ENCODE results near the gene TOMM6.

Gene TOMM6

GRCh38 chr6:41826343-41827022, 39.0 kb downstream of the TOMM6 start:
- DNase-seq = no peak

GRCh38 chr6:41832263-41832662, 44.8 kb downstream of the TOMM6 start:
- no peak for DNase-seq

DNA sequence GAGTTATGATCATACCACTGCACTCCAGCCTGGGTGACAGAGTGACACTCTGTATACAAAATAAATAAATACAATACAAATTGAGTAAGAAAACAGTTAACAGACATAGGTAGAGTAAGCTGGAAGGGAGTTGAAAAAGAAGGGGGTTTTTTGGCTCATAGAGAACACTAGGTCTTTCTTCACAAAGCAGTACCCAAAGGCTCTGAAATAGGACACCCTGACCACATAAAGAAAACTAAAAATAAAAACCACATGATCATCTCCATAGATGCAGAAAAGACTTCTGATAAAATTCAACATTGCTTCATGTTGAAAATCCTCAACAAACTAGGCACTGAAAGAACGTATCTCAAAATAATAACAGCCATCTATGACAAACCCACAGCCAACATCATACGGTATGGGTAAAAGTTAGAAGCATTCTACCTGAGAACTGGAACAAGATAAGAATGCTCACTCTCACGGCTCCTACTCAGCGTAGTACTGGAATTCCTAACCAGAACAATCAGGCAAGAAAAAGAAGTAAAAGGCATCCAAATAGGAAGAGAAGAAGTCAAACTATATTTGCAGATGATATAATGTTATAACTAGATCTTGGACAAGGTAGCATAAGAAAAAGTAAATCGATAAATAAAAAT, 48.6 kb downstream of the TOMM6 start:
- no peak for DNase-seq

DNA sequence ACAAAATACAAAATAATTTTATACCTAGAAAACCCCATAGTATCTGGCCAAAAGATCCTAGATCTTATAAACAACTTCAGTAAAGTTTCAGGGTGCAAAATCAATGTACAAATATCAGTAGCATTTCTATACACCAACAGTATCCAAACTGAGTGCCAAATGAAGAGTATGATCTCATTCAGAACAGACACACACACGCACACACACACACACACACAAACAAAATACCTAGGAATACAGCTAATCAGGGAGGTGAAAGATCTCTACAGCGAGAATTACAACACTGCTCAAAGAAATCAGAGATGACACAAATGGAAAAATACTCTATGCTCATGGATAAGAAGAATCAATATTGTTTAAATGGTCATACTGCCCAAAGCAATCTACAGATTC, 49.2 kb downstream of the TOMM6 start:
- no peak for DNase-seq

Measured in activated CD4-positive, alpha-beta T cell treated with anti-CD3 and anti-CD28 coated beads, Interleukin-2, amount 50 U/mL, for 16 hours (primary cell).